ENCODE results near the gene KLHDC8B. TPM values are rescaled to one million over a fixed set of nuclear protein-coding genes. Genes with fewer than 3 reads are reported as not detected.
A peak's percentile ranks its signal among the peaks of the same experiment; 100 is the strongest.

KLHDC8B gene
- 11.7 TPM for total RNA-seq

DNA sequence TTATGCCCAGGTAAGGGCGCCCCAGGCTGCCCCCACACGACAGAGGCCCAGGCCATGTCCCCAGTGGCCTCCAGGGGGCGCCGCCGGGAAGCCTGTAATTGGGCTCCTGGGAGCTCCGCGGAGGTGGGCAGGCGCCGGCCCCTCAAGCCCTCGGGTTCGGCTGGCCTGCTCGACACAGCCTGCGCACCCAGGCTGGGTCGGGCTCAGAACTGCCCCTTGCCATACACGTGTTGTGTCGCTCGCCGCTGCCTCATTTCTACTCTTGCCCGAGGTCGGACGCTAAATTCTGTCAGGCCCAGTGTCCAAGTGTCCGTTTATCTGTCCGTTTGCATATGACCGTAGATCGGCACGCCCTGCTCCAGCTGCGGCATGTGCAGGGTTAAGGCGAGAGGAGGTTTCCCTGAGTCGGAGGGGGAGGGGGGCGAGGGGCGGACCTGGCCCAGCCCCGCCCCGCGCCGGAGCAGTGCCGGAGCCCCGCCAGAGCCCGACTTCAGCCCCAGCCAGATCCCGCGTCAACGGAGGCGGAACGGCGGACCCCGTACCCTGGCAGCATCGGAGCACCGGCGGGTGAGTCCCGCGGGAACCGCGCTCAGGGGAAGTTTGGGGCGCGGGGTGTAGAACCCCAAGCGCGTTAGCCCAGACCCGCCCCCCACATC, at the start of gene KLHDC8B:
Gene KLHDC8B (plus strand): TSS at position 480 of the 656 bp plus-strand sequence. CDS start 1,172 bp downstream, outside the sequence.
- DNase-seq = peak; percentile 39

DNA sequence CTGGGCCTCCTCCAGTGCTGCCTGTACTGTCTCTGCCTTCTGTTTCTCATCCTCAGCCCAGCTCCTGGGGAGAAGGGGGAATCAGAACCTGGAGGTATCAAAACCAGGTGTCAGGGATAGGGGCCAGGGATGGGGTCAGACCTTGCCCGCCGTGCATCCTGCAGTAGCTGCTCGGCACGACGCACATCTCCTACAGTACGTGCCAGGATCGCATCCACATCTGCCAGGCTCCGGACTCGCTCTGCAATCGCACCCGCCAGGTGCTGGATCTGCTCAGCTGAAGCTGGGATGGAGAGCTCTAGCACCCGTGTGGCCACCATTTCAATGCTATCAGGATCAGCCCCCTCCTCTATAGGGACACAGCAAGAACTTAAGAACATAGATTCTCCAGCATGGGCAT, 49.4 kb upstream of the KLHDC8B start:
- DNase-seq = no peak

DNA sequence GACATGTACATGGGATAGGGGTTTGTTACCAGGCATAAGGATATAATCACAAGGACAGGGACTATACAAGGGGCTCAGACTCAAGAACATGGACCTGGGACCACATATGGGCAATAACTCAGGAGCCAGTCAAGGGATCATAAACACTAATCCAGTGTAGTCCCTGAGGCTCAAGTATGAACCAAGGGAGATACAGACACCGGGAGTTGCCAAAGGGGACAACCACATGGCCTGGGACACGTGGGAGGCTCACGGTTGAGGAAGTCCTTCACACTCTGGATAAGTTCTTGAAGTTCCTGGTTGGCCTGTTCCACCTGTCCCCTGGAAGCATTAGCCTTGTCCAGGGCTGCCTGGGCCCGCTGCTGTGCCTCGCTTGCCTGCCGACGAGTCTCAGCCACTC, 48.9 kb upstream of the KLHDC8B start:
- no peak for DNase-seq

DNA sequence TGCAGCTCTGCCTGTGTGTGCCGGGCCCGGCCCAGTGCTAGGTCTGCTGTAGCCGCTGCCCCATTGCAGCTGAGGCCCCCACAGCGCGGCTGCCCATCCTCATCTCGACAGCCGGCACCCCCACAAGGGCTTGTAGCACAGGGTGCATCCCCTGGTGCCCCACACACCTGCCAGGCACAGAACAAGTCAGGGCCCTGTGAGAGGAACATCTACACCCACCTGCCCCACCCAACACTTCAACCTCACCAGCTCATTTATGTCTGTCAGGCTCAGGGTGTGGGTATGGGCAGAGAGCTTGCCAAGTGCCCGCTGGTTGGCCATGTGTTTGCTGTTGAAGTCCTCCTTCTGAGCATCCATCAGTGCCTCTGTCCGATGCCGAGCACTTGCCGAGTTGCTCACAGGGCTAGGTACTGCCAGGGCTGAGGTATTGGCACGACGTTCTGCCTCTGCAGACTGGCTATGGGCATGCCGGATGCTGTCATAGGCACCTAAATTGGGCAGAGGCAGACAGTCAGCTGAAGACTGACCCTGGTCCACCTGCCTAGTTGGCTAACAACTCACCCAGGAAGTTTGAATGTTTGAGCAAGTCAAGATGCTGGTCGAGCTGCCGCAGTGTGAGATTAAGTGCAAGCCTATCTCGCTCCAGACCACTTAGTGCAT, 48.4 kb upstream of the KLHDC8B start:
- DNase-seq = no peak

DNA sequence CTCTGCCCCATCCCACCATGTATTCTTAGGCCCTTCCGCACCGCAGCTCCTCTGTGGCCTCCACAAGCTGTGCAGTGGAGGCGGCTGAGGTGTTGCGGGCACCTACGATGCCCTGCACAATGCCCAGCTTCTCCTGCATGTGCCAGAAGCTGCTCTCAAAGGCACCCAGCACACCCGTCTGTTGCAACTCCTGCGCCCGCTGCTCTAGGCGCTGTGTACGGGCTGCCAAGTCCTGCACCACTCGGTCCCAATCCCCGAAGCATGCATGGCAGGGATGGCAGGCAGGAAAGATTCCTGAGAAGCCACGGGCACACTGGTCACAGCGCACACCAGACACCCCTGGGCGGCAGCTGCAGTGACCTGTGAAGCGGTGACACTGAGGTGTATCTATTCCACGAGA, 47.7 kb upstream of the KLHDC8B start:
- DNase-seq = no peak

DNA sequence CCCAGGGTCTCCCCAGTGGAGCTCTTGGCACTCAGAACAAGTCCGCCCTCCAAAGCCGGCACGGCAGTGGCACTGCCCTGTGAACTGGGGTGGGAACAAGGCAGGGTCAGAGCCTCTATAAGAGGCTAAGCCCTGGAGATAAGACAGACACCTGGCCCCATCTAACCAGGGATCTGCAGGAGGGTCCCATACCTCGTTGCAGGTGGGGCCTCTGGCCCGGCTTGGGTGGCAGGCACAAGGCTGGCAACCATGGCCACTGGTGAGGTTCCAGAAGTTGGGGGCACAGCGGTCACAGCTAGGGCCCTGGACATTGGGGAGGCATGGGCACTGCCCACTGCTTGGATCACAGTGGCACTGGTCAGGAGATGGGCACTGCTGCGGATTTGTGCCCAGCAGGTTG, 47.2 kb upstream of the KLHDC8B start:
- DNase-seq = no peak

DNA sequence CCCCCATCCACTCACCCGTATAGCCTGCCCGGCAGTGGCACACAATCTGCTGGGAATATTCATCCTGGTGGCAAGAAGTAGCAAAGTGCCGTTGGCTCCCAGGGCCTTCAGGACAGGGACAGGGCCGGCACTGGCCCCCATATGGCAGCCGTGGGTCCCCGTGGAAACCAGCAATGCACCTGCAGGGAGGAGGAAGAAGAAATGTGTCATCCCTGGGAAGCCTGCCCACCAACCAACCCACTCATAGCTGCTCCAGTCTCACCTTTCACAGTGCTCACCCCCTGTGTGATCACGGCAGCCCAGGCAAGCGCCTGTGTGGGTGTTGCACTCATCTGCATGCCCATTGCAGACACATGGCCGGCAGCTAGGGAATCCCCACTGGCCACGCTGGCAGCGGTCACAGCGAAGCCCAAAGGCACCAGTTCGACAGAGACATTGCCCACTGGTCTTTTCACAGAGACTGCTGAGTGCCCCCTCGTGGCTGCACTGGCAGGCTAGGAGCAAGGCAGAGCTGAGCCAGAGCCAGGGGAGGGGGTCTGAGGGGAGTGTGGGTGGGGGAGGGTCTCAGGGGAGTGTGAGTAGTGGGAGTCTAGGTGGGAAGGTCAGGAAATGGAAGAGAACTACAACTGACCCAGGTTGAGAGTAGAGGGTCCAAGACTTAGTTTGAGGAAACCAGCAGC, 46.3 kb upstream of the KLHDC8B start:
- DNase-seq = peak; percentile 51

DNA sequence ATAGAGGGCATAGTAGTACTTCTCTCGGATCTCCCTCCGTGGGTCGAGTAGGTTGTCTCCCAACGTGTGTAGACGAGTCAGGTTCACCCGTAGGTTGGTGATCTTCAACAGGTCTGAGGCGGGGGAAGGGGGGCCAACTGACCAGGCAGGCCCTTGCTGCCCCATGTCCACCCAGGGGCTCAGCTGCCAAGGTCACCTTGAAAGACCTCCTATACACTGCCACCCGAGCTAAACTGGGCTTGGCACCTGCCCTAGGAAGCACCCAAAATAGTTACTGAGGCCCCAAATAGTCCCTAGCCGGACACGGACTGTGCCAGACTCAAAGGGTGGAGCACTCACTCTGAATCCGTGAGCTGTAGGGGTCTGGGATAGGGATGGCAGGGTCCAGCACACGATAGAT, 40.4 kb upstream of the KLHDC8B start:
- no peak for DNase-seq

DNA sequence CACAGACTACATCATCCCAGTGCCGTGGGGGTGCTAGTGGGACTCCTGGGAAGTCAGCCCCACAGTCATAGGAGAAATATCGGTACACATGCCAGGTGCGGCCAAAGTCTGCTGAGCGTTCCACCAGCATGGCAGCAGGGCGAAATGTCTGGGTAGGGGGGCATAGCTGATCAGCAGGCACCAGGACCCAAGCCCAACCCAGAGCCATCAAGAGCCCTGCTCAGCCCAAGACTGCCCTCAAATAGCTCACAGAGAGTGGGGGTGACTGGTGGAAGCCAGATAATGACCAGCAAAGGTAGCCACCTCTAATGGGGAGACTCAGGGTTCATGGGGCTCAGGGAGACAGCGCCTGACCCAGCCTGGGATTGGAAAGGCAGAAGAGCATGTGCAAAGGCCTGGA, 39.8 kb upstream of the KLHDC8B start:
- no peak for DNase-seq

DNA sequence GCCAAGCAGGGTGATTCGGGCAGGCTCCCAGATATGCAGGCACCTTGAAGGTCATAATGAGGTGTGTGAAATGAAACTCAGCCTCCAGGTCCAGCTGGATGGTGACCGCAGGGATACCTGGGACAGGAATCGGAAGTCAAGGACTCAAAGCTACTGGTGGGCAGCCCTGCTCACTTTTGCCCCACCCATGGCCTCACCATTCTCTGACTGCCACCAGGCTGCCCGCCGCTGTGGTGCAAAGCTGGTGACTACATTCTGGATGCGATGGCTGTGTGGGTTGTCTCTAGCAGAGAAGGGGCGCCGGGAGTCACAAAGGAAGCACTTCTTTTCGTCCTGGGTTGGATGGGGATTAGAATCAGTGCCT, 39.3 kb upstream of the KLHDC8B start:
- DNase-seq = no peak

DNA sequence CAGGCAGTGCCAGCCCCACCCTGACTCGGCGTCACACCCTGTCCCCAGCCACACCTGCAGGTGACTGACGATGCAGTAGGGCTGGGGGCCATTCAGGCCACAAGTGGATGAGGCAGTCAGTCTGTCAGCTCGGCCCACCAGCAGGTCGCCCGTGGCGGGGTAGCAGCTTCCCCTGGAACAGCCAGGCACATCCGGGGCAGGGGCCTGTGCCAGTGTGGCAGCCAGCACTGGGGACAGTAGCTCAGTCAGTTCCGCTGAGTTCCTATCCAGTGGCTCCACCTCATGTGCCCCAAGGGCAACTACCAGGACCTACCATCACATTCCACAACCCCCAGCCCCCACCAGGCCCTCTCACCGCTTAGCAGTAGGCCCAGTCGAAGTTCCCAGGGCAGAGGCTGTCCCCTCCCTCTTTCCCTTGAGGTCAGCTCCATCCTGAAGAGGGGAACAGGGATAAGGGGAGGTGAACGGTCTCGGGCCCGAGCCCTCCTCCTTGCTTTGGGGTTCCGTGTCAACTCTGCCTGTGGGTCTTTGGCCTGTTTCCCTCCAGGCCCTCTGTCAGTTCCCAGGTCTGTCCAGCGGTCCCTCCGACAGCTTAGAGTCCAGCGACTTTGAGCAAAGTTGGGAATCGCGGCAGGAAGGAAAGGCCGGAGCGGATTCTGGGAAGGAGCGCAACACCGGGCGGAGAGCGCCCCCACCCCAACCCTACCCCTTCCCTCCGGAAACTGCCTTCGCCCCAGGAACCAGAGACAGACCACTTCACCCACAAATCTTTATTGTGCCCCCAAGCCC, 38.8 kb upstream of the KLHDC8B start, which contains the start of gene LAMB2:
Gene LAMB2 (minus strand): TSS at position 614 of the 789 bp plus-strand sequence. CDS start 183 bp downstream, at position 431.
- DNase-seq = peak; percentile 34

DNA sequence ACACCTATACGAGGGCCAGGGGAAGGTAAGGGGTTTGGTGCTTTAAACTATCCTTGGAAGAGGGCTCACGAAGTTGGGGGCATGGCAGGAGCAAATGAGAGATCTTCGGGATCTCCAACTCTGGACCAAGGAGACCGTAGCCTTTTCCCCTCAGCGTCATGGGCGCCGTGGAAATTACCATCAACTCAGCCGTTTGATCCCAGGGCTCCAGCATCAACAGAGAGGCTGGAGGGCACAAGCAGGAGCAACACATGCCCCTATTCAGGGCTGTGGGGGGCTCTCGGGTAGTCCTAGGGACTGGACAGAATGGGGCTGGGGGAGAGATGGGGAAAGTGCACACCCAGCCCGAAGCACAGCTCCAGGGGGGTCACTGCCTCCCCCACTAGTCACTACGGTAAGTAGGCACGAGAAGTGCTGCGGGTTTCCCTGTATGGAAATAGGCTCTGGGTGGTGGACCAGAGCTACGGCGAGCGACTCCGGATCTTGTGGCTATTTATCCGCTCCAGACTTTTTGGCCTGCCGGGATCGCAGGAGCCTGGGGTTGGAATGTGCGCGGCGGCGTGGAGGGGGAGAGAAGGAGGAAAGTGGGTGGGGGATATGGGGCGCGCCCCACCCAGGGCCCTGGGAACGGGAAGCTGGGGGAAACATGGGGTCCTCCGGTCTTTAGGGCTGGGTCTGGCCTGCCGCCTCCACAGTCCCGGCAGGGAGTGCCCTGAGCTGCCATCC, 38.0 kb upstream of the KLHDC8B start:
- DNase-seq = peak; percentile 76

DNA sequence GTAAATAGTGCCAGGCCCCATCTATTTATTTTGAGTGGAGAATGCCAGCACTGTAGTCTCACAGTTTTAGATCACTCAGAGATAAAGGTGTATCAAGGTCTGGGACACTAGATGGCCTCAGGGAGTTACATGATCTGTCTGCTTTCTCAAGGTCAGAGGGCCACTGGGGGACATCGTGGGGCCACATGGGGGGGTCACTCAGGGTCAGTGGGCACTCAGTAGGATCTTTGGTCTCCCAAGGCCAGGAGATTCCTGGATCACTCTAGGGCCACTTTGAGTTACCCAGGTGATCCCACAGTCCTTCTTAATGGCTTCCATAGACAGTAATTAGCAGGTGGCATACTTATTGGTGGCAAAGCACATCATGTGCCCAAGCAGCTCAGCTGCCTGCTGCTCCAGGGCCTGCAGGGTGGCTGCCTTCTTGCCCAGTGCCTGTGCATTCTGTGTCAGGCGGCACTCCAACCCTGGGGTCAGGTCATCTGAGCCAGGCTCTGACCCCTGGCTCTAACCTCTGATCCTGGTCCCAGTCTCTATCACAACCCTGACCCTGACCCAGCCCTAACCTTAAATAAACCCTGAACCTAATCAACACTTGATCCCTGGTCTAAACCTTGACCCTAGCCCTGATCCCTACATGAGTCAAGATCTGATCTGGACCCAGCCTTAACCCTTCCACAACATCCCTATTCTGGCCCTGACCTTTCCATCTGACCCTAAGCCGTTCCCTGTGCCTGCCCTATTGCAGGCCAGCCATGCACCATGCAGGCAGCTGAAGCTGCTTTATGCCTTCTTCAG, 36.7 kb upstream of the KLHDC8B start:
- no peak for DNase-seq

DNA sequence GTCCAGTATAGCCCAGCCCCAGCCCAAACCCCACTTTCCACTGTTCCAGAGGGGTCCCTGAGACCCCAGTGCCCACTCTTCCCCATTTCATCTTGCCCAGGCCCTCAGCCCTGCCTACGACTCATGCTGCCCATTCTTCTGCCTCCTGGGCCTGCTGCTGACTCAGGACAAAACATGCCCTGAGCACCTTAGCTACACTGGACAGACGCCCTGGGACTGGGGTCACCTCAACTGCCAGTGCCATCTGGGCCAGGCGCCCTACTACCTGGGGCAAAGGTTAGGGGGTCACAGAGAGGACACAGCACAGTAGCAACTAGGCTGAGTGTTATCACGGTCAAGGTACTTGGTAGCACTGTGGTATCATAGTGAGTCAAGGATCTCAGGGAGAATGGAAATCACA, 35.9 kb upstream of the KLHDC8B start:
- DNase-seq = no peak

DNA sequence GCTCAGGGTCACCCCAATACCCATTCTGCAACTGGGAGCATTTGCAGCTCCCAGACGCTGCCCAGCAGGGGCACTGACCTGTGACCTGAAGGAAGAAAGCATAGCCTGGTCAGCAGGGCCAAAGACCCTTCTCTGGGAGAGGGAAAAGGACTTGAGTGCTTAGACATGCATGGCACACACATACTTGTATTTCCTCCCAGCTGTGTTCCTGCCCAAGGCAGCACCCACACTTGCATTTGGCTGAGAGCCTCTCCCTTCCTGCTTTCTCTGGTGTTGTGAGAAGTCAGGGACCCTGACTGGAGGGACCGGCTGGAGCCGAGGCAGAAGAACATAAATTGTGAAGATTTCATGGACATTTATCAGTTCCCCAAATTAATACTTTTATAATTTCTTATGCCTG, 31.3 kb upstream of the KLHDC8B start:
- no peak for DNase-seq

DNA sequence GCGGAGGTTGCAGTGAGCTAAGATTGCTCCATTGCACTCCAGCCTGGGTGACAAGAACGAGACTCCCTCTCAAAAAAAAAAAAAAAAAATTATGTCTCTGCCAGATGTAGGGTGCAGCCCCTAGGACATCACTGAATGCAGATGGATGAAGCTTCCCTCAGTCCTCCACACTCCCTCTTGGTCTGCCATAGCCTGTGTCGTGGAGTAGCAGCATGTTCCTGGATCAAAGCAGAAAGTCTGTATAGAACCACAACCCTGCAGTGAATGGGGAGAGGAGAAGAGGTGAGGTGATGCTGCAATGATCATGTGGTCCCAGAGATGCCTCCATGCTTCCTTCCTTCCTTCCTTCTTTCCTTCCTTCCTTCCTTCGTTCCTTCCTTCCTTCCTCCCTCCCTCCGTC, 23.2 kb upstream of the KLHDC8B start:
- DNase-seq = no peak

DNA sequence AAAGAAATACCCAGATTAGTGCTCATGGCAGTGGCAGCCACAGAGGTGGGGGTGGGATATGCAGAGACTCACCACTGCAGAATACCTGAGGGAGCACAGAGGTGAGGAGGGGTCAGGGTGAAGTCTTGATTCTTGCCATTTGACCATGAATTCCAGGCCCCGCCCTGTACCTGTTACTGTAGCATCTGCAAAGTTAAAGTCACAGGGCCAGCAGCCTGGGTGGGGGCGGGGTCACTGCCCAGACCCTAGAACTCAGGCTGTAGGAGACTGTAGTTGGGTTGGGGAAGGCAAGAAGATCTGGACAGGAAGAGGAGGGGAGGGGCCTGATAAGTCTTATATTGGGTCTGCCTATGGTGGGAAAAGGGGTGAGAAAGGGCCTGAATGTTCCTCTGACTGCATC, 19.8 kb upstream of the KLHDC8B start:
- no peak for DNase-seq

DNA sequence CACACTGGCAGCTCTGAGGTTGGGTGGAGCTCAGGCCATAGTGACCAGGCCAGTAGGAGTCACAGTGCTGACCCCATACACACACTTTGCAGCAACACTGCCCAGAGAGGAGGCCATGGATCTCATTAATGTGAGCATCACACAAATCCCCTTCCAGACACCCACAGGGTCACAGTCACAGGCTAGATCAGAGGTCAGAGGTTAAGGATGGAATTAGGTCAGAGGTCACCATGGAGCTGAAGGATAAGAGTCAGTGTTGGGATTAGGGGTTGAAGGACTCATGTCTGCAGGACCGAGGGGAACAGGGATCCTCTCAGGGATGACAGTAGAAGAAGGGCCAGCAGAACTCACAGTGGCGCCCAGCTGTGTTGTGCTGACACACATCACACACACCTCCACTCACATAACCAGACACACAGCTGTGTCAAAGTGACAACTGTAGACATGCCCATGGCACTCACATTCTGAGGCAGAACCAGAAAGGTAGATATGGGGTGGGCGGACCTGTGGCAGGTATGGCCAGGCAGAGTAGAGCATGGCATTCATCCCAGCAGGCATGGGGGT, 18.0 kb upstream of the KLHDC8B start:
- DNase-seq = no peak

DNA sequence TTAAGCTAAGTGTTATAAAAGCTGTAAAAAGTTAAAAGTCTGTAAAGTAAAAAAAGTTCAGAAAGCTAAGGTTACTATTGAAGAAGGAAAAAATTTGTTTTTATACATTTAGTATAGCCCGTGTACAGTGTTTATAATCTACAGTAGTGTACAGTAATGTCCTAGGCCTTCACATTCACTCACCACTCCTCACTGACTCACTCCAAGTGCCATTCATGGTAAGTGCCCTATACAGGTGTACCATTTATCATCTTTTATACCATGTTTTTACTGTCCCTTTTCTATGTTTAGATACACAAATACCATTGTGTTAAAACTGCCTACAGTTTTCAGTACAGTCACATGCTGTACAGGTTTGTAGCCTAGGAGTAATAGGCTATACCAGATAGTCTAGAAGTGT, 14.1 kb upstream of the KLHDC8B start:
- DNase-seq = no peak

DNA sequence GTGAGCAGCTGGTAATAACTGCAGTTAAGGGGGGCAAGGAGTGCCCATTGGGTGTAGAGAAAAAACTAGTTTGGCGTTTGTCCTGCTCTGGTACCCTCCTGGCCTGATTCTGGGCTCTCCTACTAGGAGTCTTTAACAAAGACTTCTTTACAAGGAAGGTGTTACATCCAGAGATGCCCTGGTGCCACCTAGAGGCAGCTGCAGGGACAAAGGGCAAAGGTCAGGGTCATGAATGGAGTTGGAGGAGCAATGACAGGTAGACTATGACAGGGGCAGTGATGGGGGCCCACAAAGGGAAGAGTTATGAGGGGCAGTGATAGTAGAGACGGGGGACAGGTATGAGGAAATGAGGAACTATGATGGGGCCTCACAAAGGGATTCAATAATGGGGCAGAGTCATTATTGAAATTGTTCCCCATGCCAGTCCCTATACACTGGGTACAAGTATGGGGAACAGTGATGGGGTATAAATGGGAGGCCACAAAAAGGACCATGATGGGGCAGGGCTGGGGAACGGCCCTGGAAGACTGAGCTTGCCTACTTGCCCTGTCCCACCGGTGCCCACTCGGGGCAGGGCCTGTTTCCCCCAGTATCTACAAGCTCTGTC, 13.2 kb upstream of the KLHDC8B start:
- DNase-seq = no peak

DNA sequence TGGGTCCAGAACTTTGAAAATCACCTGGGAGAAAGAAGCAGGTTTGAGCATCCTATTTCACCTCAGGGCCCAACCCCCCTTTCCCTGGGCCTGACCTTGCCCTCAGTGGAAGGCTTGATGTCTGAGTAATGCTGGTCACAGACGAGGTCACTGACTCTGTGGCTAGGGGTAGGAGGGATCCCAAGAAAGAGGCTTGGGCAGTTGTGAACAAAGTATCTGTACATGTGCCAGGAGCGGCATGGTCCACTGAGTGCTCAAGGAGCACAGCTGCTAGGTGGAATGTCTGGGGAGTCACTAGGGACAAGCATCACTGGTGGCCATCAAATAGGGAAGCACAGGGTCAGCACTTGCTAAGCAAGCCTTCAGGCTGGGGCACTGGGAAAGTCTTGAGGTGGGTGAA, 12.6 kb upstream of the KLHDC8B start:
- DNase-seq = no peak

All from occipital lobe (tissue), 2 donors.